NCI-H446 (cell line): ENCODE measurements around the gene CACNA1C.

Experiments
- DNase-seq, 2 experiments: peaks; one replicate each; lab custom pipeline; 2025; lab: John Stamatoyannopoulos, UW

CACNA1C gene

GRCh38 chr12:2035431-2036055, 17.2 kb upstream of the CACNA1C start:
- no peak for DNase-seq

GRCh38 chr12:2039034-2039433, 13.8 kb upstream of the CACNA1C start:
- no peak for DNase-seq

- no peak for DNase-seq
These were observed 9.7 kb upstream of the CACNA1C start for GRCh38 chr12:2043054-2043453.

GRCh38 chr12:2044165-2044564, 8.6 kb upstream of the CACNA1C start:
- DNase-seq: no peak

- DNase-seq: no peak
These were observed 5.8 kb upstream of the CACNA1C start for GRCh38 chr12:2046957-2047356.

- DNase-seq: no peak
These were observed 5.0 kb upstream of the CACNA1C start for GRCh38 chr12:2047752-2048151.

GRCh38 chr12:2049604-2050540, 2.9 kb upstream of the CACNA1C start:
- no peak for DNase-seq

- no peak for DNase-seq
These were observed 826 bp upstream of the CACNA1C start for GRCh38 chr12:2051700-2052621.

- DNase-seq: no peak
These were observed 904 bp downstream of the CACNA1C start for GRCh38 chr12:2053691-2054090.

- peak in 1 of 2 experiments; percentile 33 for DNase-seq
These were observed 1.6 kb downstream of the CACNA1C start for GRCh38 chr12:2054091-2055018.

GRCh38 chr12:2057041-2057794, 4.4 kb downstream of the CACNA1C start:
- peak; percentile 35 to 85 for DNase-seq

GRCh38 chr12:2057795-2058408, 5.1 kb downstream of the CACNA1C start:
- DNase-seq: no peak

- DNase-seq: no peak
These were observed 6.0 kb downstream of the CACNA1C start for GRCh38 chr12:2058837-2059236.

- no peak for DNase-seq
These were observed 8.6 kb downstream of the CACNA1C start for GRCh38 chr12:2061402-2061801.

GRCh38 chr12:2064071-2064507, 11.3 kb downstream of the CACNA1C start:
- DNase-seq: no peak

GRCh38 chr12:2068653-2069052, 15.9 kb downstream of the CACNA1C start:
- peak in 1 of 2 experiments; percentile 10 for DNase-seq

- no peak for DNase-seq
These were observed 17.8 kb downstream of the CACNA1C start for GRCh38 chr12:2070440-2071045.

GRCh38 chr12:2074792-2075191, 22.0 kb downstream of the CACNA1C start:
- DNase-seq: no peak

GRCh38 chr12:2075508-2076195, 22.9 kb downstream of the CACNA1C start:
- DNase-seq: no peak
